Non-pigmented ciliary epithelial cell (primary cell): ENCODE results near the gene PSAPL1.

Source experiments
- DNase-seq: peaks from one replicate; pipeline ENCODE4 v3.0.0-alpha.2; 2010; ENCODE audit warnings: low read depth

Gene PSAPL1

GRCh38 chr4:7430965-7431695, 3.6 kb downstream of the PSAPL1 start:
- no peak for DNase-seq

GRCh38 chr4:7430368-7430964, 4.3 kb downstream of the PSAPL1 start:
- no peak for DNase-seq

DNA sequence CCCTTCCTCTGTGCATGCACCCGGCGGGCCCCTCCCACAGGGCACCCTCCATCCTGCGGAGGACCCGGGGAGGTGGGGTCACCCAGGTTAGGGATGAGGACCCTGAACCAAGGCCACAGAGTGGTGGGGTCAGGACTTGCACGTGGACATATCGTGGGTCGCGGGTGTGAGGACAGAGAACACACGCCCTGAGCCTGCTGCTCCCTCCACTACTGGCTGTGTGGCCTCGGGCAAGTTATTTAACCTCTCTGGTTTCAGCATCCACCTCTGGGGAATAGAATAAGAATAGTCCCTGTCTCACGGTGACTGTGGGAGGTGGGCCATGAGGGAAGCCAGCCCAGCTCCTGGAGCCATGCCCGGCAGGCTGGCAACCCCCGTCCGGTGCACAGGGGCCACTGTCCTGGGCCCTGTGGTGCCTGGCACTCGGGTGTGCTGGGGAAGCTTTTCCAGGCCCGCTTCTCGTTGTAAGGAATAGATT, 5.1 kb downstream of the PSAPL1 start:
- no peak for DNase-seq

GRCh38 chr4:7429069-7429416, 5.7 kb downstream of the PSAPL1 start:
- DNase-seq = no peak

DNA sequence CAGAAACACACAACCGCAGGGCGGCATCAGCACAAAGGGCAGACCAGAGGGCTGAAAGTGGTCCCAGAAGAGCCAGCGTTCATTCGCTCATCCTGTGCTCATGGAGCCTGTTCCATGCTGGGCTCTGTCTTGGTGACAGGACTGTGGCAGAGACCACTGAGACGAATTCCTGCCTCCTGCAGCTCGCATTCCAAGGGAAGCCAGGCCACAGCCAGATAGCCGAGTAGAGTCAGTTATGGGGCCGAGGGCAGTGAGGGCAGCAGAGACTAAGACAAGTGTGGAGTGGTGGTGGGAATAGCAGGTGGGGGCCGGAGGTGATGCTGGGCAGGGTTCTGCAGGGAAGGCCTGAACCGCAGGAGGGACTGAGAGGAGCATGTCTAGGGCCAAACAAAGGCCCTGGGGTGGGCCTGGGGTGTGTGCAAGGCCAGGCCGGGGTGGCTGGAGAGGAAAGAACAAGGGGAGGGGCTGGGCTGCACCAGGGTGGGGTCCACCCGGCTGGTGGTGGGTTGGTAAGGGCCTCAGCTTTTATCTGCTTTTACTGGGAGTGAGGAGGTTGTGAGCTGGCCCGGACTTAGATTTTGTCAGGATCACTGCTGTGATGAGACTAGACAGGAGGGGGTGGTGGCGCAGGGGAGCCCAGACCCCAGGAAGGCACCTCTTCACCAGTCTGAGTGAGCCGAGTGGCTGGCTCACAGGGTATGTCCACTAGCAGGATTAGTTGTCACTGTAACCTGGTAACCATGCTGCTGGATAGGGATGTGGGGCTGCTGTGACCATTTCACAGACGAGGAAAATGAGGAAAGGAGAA, 6.3 kb downstream of the PSAPL1 start:
- no peak for DNase-seq

DNA sequence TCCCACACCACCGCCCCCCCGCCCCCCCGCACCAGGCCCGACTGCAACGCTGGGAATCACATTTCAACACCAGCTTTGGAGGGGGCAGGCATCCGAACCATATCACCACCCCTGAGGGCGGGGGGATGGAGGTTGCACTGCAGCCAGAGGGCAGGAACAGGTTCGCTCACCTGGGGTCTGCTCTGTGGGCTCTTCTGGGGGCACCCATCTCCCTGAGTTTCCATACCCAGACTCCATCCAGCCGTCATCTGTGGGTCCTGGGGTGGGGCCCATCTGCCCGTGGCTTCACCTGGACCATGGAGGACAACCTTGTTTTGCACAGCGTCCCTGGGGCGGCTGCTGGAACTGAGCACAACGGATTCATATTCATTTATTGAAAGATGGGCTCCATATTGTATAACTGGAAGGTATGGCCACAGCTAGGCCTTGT, 6.9 kb downstream of the PSAPL1 start:
- no peak for DNase-seq

- no peak for DNase-seq
These were observed 7.4 kb downstream of the PSAPL1 start for GRCh38 chr4:7427361-7427760.

GRCh38 chr4:7426525-7427171, 8.1 kb downstream of the PSAPL1 start:
- no peak for DNase-seq

DNA sequence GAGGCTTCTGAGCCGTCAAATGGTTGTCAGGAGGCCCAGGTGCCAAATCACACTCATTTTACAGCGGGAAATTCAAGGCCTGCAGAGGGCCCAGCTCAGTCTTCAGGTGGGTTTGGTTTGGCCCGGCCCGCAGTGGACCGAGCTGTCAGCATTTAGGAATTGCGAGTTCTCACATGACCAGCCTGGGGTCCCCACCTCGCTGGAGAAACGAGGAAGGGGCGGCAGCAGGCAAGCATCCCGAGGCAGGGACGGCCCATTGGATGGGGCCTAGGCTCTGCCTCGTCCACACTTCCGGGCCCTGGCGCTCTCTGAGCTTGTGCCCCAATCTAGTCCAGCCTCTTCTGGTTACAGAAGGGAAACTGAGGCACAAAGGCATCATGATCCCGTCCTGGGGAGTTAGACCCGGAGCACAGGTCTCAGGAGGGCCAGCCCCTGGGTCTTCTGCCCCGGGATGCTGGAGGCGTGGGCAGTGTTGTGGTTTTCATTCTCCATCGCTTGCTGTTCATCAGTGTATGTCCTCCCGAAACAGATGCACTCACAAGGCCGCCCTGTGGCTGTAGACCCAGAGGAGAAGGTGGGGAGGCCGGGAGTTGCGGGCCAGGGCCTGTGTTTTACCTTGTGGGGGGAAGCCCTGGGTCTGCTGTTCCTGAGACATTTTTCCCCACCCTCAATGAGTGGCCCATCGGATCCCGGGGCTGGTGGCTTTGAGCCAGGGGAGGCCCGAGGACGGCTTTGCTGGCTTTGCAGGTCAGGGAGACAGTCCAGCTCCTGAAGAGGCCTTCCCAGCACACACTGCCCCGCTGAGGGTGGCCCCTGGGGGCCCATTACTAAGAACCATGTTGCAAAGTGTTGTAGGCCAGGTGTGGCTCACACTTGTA, 8.9 kb downstream of the PSAPL1 start:
- no peak for DNase-seq

- no peak for DNase-seq
These were observed 9.6 kb downstream of the PSAPL1 start for GRCh38 chr4:7425124-7425523.

GRCh38 chr4:7424553-7425111, 10.1 kb downstream of the PSAPL1 start:
- DNase-seq = no peak

GRCh38 chr4:7423801-7424552, 10.8 kb downstream of the PSAPL1 start:
- no peak for DNase-seq

DNA sequence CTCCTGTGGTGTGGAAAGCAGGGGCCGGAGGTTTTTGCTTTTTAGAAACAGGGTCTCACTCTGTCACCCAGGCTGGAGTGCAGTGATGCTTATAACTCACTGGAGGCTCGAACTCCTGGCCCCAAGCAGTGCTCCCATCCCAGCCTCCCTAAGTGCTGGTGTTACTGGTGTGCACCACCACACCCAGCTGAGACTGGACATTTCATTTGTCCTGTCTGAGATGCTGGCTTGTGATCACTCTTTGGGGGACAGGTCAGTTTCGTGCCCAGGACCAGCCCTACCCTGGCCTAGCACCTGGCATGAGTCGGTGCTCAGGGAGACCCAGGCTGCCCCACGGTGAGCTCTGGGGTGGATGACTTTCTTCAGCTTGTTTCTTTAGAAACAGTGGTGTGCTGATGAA, 11.3 kb downstream of the PSAPL1 start:
- no peak for DNase-seq

GRCh38 chr4:7422898-7423180, 11.9 kb downstream of the PSAPL1 start:
- DNase-seq = no peak

DNA sequence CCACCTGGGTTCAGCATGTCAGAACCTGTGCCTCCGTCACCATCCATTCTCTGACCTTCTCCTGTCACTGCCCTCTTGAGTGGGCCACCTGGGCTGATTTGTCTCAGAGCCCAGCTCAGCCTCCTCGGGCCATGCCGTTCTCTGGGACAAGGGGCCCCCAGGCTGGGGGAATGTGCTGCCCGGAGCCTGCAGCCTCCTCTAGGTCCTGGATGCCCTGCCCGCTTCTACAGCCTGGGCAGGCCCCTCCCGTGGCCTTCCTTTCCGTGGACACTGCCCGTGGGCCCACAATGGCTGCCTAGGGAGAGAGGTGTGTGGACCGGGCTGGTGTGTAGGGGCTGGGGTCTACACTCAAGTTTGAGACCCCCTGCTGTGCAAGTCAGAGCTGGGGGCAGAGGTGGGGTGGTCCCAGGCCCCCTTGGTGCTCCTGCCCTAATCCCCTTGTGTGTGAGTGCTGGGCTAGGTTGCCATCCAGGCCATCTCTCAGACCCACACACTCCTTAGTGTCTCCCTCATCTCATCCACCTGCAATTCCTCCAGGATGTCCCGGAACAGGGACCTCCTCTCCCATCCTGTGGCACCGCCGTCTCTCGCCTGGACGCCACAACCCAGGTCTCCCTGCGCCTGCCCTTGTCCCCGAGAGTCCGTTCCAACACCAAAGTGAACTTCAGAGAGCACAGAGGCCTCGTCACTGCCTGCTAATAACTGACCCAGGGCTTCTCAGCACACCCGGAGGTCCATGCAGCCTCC, 12.4 kb downstream of the PSAPL1 start:
- no peak for DNase-seq

GRCh38 chr4:7421356-7422150, 13.2 kb downstream of the PSAPL1 start:
- no peak for DNase-seq

- no peak for DNase-seq
These were observed 14.1 kb downstream of the PSAPL1 start for GRCh38 chr4:7420661-7421040.

- DNase-seq = no peak
These were observed 14.6 kb downstream of the PSAPL1 start for GRCh38 chr4:7419961-7420660.
